Tibial artery (tissue), 4 donors: Measurements from ENCODE around the gene STARD9.

Experiments
- DNase-seq, 2 donors: peaks; one replicate each; pipeline ENCODE4 v3.0.0-alpha.2; 2019
- H3K27ac ChIP-seq, 2 donors: fragments of 200-600 bp; sonication (generic) in 1 of 2; 1 replicate in 1 of 2; 2 replicates in 1 of 2; pipeline ENCODE4 v1.5.1; 2018 to 2019; ENCODE audit warnings: mild to moderate bottlenecking in 1 of 2
- H3K27me3 ChIP-seq, 2 donors: fragments of 200-600 bp; sonication (generic) in 1 of 2; one replicate each; pipeline versions ENCODE4 v1.5.1 to v1.6.0; 2016 to 2019
- H3K36me3 ChIP-seq, 3 donors: fragments of 200-600 bp; sonication (generic) in 2 of 3; one replicate each; pipeline ENCODE4 v1.5.1; 2016 to 2019; ENCODE audit warnings: mild to moderate bottlenecking in 2 of 3
- H3K4me1 ChIP-seq, 4 donors: fragments of 200-600 bp; sonication (generic) in 2 of 4; 1 replicate in 3 of 4; 2 replicates in 1 of 4; pipeline ENCODE4 v1.5.1; 2016 to 2019
- H3K4me3 ChIP-seq, 2 donors: fragments of 200-600 bp; sonication (generic) in 1 of 2; 1 replicate in 1 of 2; 2 replicates in 1 of 2; pipeline ENCODE4 v1.5.1; 2018 to 2019; ENCODE audit warnings: mild to moderate bottlenecking in 2 of 2
- H3K9me3 ChIP-seq, 3 donors: fragments of 200-600 bp; sonication (generic) in 1 of 3; one replicate each; pipeline ENCODE4 v1.5.1; 2016 to 2019
- CTCF ChIP-seq, 2 experiments: fragments of 200-600 bp in 1 of 2; fragments of 450-650 bp in 1 of 2; IDR thresholded peaks; one replicate each; pipeline ENCODE4 v1.5.1; 2017 to 2019; ENCODE audit warnings: antibody characterized with exemption in 2 of 2, mild to moderate bottlenecking in 1 of 2, moderate library complexity in 1 of 2
- intact Hi-C: fragments of 100-400 bp; cut with DNase I; formaldehyde crosslinking; loops from one replicate; pipeline ENCODE4 v1.15.0; 2023; ENCODE audit warnings: low total_unique reads

STARD9 gene

GRCh38 chr15:42621996-42622925 lies 46.9 kb downstream of the STARD9 start:
- TF ChIP-seq CTCF (IDR thresholded peaks at IDR 0.05): no peak
- DNase-seq: no peak
- no peaks in the 10 kb centered on the region for H3K4me1 ChIP-seq
- no peaks in the 10 kb centered on the region for H3K27me3 ChIP-seq
- peaks cover 0 to 14% (median 6%) of the 10 kb centered on the region in 3 donors for H3K36me3 ChIP-seq
- no peaks in the 10 kb centered on the region for H3K9me3 ChIP-seq
- intact Hi-C loops: no loop called here
- H3K4me3 ChIP-seq: no peak overlapping the region
- no peak overlapping the region for H3K27ac ChIP-seq

- DNase-seq: no peak
- intact Hi-C loops: no loop called here
- no peak for TF ChIP-seq CTCF (IDR thresholded peaks at IDR 0.05)
- Histone ChIP-seq H3K4me3 (no peak overlapping the region), H3K36me3 (peaks cover 0 to 4% (median 0%) of the 10 kb centered on the region in 3 donors), H3K9me3 (no peaks in the 10 kb centered on the region), H3K4me1 (no peaks in the 10 kb centered on the region), H3K27ac (no peak overlapping the region), H3K27me3 (no peaks in the 10 kb centered on the region)
Observed at GRCh38 chr15:42623951-42624350, 48.5 kb downstream of the STARD9 start.

- intact Hi-C loops: no loop called here
- no peak for TF ChIP-seq CTCF (IDR thresholded peaks at IDR 0.05)
Observed at GRCh38 chr15:42627485-42627884, 52.1 kb downstream of the STARD9 start.

GRCh38 chr15:42628761-42629160 lies 53.4 kb downstream of the STARD9 start:
- no peaks in the 10 kb centered on the region for H3K36me3 ChIP-seq
- H3K27ac ChIP-seq: no peak overlapping the region
- H3K4me1 ChIP-seq: no peaks in the 10 kb centered on the region
- H3K27me3 ChIP-seq: no peaks in the 10 kb centered on the region
- no peak overlapping the region for H3K4me3 ChIP-seq
- H3K9me3 ChIP-seq: no peaks in the 10 kb centered on the region
- intact Hi-C loops: no loop called here
- no peak for TF ChIP-seq CTCF (IDR thresholded peaks at IDR 0.05)
- DNase-seq: no peak

More at GRCh38 chr15:42627485-42627884, 52.1 kb downstream of the STARD9 start:
- H3K4me1 ChIP-seq: no peaks in the 10 kb centered on the region
- H3K9me3 ChIP-seq: no peaks in the 10 kb centered on the region
- DNase-seq: no peak
- H3K36me3 ChIP-seq: no peaks in the 10 kb centered on the region
- no peaks in the 10 kb centered on the region for H3K27me3 ChIP-seq
- H3K4me3 ChIP-seq: no peak overlapping the region
- H3K27ac ChIP-seq: no peak overlapping the region

- DNase-seq: no peak
- no peaks in the 10 kb centered on the region for H3K9me3 ChIP-seq
- H3K27me3 ChIP-seq: no peaks in the 10 kb centered on the region
- peaks cover 13 to 30% (median 23%) of the 10 kb centered on the region in 3 donors for H3K36me3 ChIP-seq
- no peaks in the 10 kb centered on the region for H3K4me1 ChIP-seq
- intact Hi-C loops: no loop called here
- TF ChIP-seq CTCF (IDR thresholded peaks at IDR 0.05): no peak
- no peak overlapping the region for H3K4me3 ChIP-seq
- no peak overlapping the region for H3K27ac ChIP-seq
Observed at GRCh38 chr15:42632105-42632675, 56.8 kb downstream of the STARD9 start.
